Activated CD4-positive, alpha-beta T cell treated with anti-CD3 and anti-CD28 coated beads for 36 hours (primary cell): Measurements from ENCODE around the gene CBLB. TPM values are rescaled to one million over a fixed set of nuclear protein-coding genes. Genes with fewer than 3 reads are reported as not detected.

Source experiments
- ATAC-seq: fragments of 200-7000 bp; cut with Tn5 transposase; one replicate; pipeline ENCODE4 v1.10.0; 2021; ENCODE audit warnings: mild to moderate bottlenecking, moderate library complexity
- CTCF ChIA-PET: fragments of 350-600 bp; sonication (Branson Sonifier 250); formaldehyde crosslinking; loops from one replicate; lab custom pipeline; 2021; ENCODE audit warnings: antibody characterized with exemption; lab: Charles Lee
- POLR2A ChIA-PET: fragments of 350-600 bp; sonication (Branson Sonifier 250); formaldehyde crosslinking; loops from one replicate; lab custom pipeline; 2021; ENCODE audit warnings: antibody characterized with exemption, inconsistent platforms; lab: Charles Lee
- DNase-seq: peaks from one replicate; pipeline ENCODE4 v3.0.0-alpha.2; 2020
- H3K27ac Mint-ChIP-seq: one replicate; pipeline ENCODE4 v1.8.0; 2021; ENCODE audit warnings: mixed read lengths
- H3K27me3 Mint-ChIP-seq: one replicate; pipeline ENCODE4 v1.8.0; 2021; ENCODE audit warnings: mixed read lengths
- H3K36me3 Mint-ChIP-seq: one replicate; pipeline ENCODE4 v1.8.0; 2021; ENCODE audit warnings: low read depth, mixed read lengths
- H3K4me1 Mint-ChIP-seq: one replicate; pipeline ENCODE4 v1.8.0; 2021; ENCODE audit warnings: mixed read lengths
- H3K4me3 Mint-ChIP-seq: one replicate; pipeline ENCODE4 v1.8.0; 2021; ENCODE audit warnings: mild to moderate bottlenecking, moderate library complexity, mixed read lengths
- H3K9me3 Mint-ChIP-seq: one replicate; pipeline ENCODE4 v1.8.0; 2021; ENCODE audit warnings: low read depth, mixed read lengths
- intact Hi-C, 2 experiments: fragments of 100-400 bp; cut with DNase I in 1 of 2; cut with micrococcal nuclease in 1 of 2; formaldehyde crosslinking; loops; one replicate each; pipeline versions ENCODE4 v1.14.2 to v1.15.1; 2022 to 2024; cut with DNase I, micrococcal nuclease
- total RNA-seq, 2 experiments: library from RNA; stranded (reverse); gene quantifications; one replicate each; pipeline ENCODE4 v1.2.3, GENCODE V29; 2021

CBLB gene
- total RNA-seq, 2 experiments from 2014 or later: 112 to 163 TPM

- Mint-ChIP-seq H3K4me3 (peak overlapping the region; percentile 100), H3K27me3 (no peaks in the 10 kb centered on the region), H3K36me3 (peaks cover 35% of the 10 kb centered on the region), H3K4me1 (peaks cover 30% of the 10 kb centered on the region), H3K9me3 (no peaks in the 10 kb centered on the region), H3K27ac (peak overlapping the region; percentile 100)
- POLR2A ChIA-PET: interaction anchor here (0.5 to 2.8 kb wide), 7 partner anchors 33 to 345 kb away, joined by 3 to 9 read pairs (median 4); no protein-coding TSS in a partner anchor
- CTCF ChIA-PET: interaction anchor here (0.9 to 1.2 kb wide), 3 partner anchors 14 to 183 kb away, joined by 3 to 4 read pairs (median 3); no protein-coding TSS in a partner anchor
- no peak for DNase-seq
- ATAC-seq: no peak
- intact Hi-C loops: loop anchor here (1.0 to 5.0 kb wide), 17 partner anchors 97 to 738 kb away; partner anchors contain the start of gene ALCAM (in 1 of the 2)
These were observed 670 bp upstream of the CBLB start for GRCh38 chr3:105869531-105869833.

GRCh38 chr3:105868431-105868741 is 426 bp downstream of the CBLB start:
- intact Hi-C loops: loop anchor here (2.0 to 5.0 kb wide), 16 partner anchors 96 to 739 kb away; partner anchors contain the start of gene ALCAM (in 1 of the 2)
- H3K36me3 Mint-ChIP-seq: peaks cover 45% of the 10 kb centered on the region
- peak overlapping the region; percentile 100 for H3K27ac Mint-ChIP-seq
- DNase-seq: no peak
- ChIA-PET CTCF (interaction anchor here (0.7 to 1.8 kb wide), 6 partner anchors 15 to 185 kb away, joined by 3 to 8 read pairs (median 3); no protein-coding TSS in a partner anchor), POLR2A (interaction anchor here (0.5 to 2.8 kb wide), 9 partner anchors 31 to 739 kb away, joined by 3 to 9 read pairs (median 4); partner anchors contain the start of gene ALCAM)
- H3K27me3 Mint-ChIP-seq: no peaks in the 10 kb centered on the region
- H3K4me3 Mint-ChIP-seq: peak overlapping the region; percentile 100
- no peaks in the 10 kb centered on the region for H3K9me3 Mint-ChIP-seq
- peaks cover 40% of the 10 kb centered on the region for H3K4me1 Mint-ChIP-seq
- ATAC-seq: peak; percentile 0

- no peaks in the 10 kb centered on the region for H3K9me3 Mint-ChIP-seq
- ATAC-seq: no peak
- peak; percentile 26 for DNase-seq
- intact Hi-C loops: loop anchor here (2.0 to 5.0 kb wide), 18 partner anchors 31 to 739 kb away; partner anchors contain the start of gene ALCAM (in 1 of the 2)
- H3K27me3 Mint-ChIP-seq: no peaks in the 10 kb centered on the region
- H3K27ac Mint-ChIP-seq: peak overlapping the region; percentile 100
- H3K4me1 Mint-ChIP-seq: peaks cover 40% of the 10 kb centered on the region
- peaks cover 45% of the 10 kb centered on the region for H3K36me3 Mint-ChIP-seq
- ChIA-PET CTCF (interaction anchor here (0.6 to 1.8 kb wide), 6 partner anchors 20 to 184 kb away, joined by 3 to 8 read pairs (median 3); no protein-coding TSS in a partner anchor), POLR2A (interaction anchor here (0.5 to 2.8 kb wide), 11 partner anchors 10 to 500 kb away, joined by 3 to 9 read pairs (median 4); partner anchors contain the start of gene ALCAM)
- H3K4me3 Mint-ChIP-seq: peak overlapping the region; percentile 100
These were observed 941 bp downstream of the CBLB start for GRCh38 chr3:105867712-105868430.

- Mint-ChIP-seq H3K27me3 (no peaks in the 10 kb centered on the region), H3K4me3 (peak overlapping the region; percentile 100), H3K36me3 (peaks cover 45% of the 10 kb centered on the region), H3K4me1 (peaks cover 40% of the 10 kb centered on the region), H3K27ac (peak overlapping the region; percentile 100), H3K9me3 (no peaks in the 10 kb centered on the region)
- intact Hi-C loops: loop anchor here (1.0 to 5.0 kb wide), 16 partner anchors 30 to 740 kb away; partner anchors contain the start of gene ALCAM (in 1 of the 2)
- CTCF ChIA-PET: interaction anchor here (0.6 to 1.3 kb wide), 4 partner anchors 19 to 178 kb away, joined by 3 to 6 read pairs (median 3); no protein-coding TSS in a partner anchor
- POLR2A ChIA-PET: interaction anchor here (0.6 to 2.8 kb wide), 10 partner anchors 9 to 557 kb away, joined by 3 to 9 read pairs (median 4); partner anchors contain the start of gene ALCAM
- peak; percentile 11 for ATAC-seq
- DNase-seq: peak; percentile 32
These were observed 1.9 kb downstream of the CBLB start for GRCh38 chr3:105866656-105867653.

- H3K36me3 Mint-ChIP-seq: peaks cover 45% of the 10 kb centered on the region
- intact Hi-C loops: loop anchor here (1.0 to 5.0 kb wide), 16 partner anchors 29 to 741 kb away; partner anchors contain the start of gene ALCAM (in 1 of the 2)
- no peak for DNase-seq
- H3K4me1 Mint-ChIP-seq: peaks cover 40% of the 10 kb centered on the region
- no peak for ATAC-seq
- H3K4me3 Mint-ChIP-seq: peak overlapping the region; percentile 100
- ChIA-PET POLR2A (interaction anchor here (0.9 kb wide), 1 partner anchor 19 kb away, joined by 4 read pairs; no protein-coding TSS in a partner anchor), CTCF (interaction anchor here (0.8 kb wide), 1 partner anchor 177 kb away, joined by 3 read pairs; no protein-coding TSS in a partner anchor)
- peak overlapping the region; percentile 71 for H3K27ac Mint-ChIP-seq
- no peaks in the 10 kb centered on the region for H3K27me3 Mint-ChIP-seq
- H3K9me3 Mint-ChIP-seq: no peaks in the 10 kb centered on the region
These were observed 2.9 kb downstream of the CBLB start for GRCh38 chr3:105865867-105866350.

- no peak for DNase-seq
- no peaks in the 10 kb centered on the region for H3K9me3 Mint-ChIP-seq
- H3K4me3 Mint-ChIP-seq: peak overlapping the region; percentile 100
- no peaks in the 10 kb centered on the region for H3K27me3 Mint-ChIP-seq
- peaks cover 38% of the 10 kb centered on the region for H3K4me1 Mint-ChIP-seq
- intact Hi-C loops: loop anchor here (5.0 kb wide), 10 partner anchors 93 to 742 kb away; partner anchors contain the start of gene ALCAM (in 1 of the 2)
- H3K27ac Mint-ChIP-seq: peak overlapping the region; percentile 53
- no peak for ATAC-seq
- H3K36me3 Mint-ChIP-seq: peaks cover 49% of the 10 kb centered on the region
- POLR2A ChIA-PET: interaction anchor here (0.6 kb wide), 1 partner anchor 30 kb away, joined by 3 read pairs; no protein-coding TSS in a partner anchor
- CTCF ChIA-PET: interaction anchor here (1.1 kb wide), 1 partner anchor 182 kb away, joined by 3 read pairs; no protein-coding TSS in a partner anchor
These were observed 3.7 kb downstream of the CBLB start for GRCh38 chr3:105865016-105865623.

- H3K27me3 Mint-ChIP-seq: no peaks in the 10 kb centered on the region
- CTCF ChIA-PET: interaction anchor here (0.6 to 1.1 kb wide), 2 partner anchors 181 to 745 kb away, joined by 3 read pairs; no protein-coding TSS in a partner anchor
These were observed 4.6 kb downstream of the CBLB start for GRCh38 chr3:105864212-105864611.

GRCh38 chr3:105863608-105864007 is 5.2 kb downstream of the CBLB start:
- DNase-seq (no peak), ATAC-seq (no peak)
- intact Hi-C loops: no loop called here
- Mint-ChIP-seq H3K9me3 (no peaks in the 10 kb centered on the region), H3K36me3 (peaks cover 59% of the 10 kb centered on the region), H3K4me1 (peaks cover 40% of the 10 kb centered on the region), H3K4me3 (peak overlapping the region; percentile 100), H3K27ac (peak overlapping the region; percentile 69), H3K27me3 (no peaks in the 10 kb centered on the region)
- POLR2A ChIA-PET: interaction anchor here (1.0 to 1.6 kb wide), 2 partner anchors 12 to 26 kb away, joined by 3 to 6 read pairs; no protein-coding TSS in a partner anchor
- CTCF ChIA-PET: interaction anchor here (1.0 kb wide), 1 partner anchor 53 kb away, joined by 3 read pairs; no protein-coding TSS in a partner anchor

More at GRCh38 chr3:105864212-105864611, 4.6 kb downstream of the CBLB start:
- intact Hi-C loops: no loop called here
- no peak for ATAC-seq
- peaks cover 55% of the 10 kb centered on the region for H3K36me3 Mint-ChIP-seq
- peaks cover 35% of the 10 kb centered on the region for H3K4me1 Mint-ChIP-seq
- DNase-seq: no peak
- POLR2A ChIA-PET: interaction anchor here (0.6 to 1.6 kb wide), 3 partner anchors 12 to 29 kb away, joined by 3 to 6 read pairs (median 3); no protein-coding TSS in a partner anchor
- no peaks in the 10 kb centered on the region for H3K9me3 Mint-ChIP-seq
- peak overlapping the region; percentile 69 for H3K27ac Mint-ChIP-seq
- H3K4me3 Mint-ChIP-seq: peak overlapping the region; percentile 100

GRCh38 chr3:105862217-105862616 is 6.6 kb downstream of the CBLB start:
- H3K27me3 Mint-ChIP-seq: no peaks in the 10 kb centered on the region
- H3K9me3 Mint-ChIP-seq: no peaks in the 10 kb centered on the region
- CTCF ChIA-PET: interaction anchor here (0.6 to 1.8 kb wide), 5 partner anchors 19 to 731 kb away, joined by 3 to 4 read pairs (median 4); no protein-coding TSS in a partner anchor
- no peak overlapping the region for H3K27ac Mint-ChIP-seq
- POLR2A ChIA-PET: no interaction called here
- ATAC-seq: no peak
- H3K4me1 Mint-ChIP-seq: peaks cover 51% of the 10 kb centered on the region
- intact Hi-C loops: no loop called here
- H3K36me3 Mint-ChIP-seq: peaks cover 60% of the 10 kb centered on the region
- H3K4me3 Mint-ChIP-seq: no peak overlapping the region
- no peak for DNase-seq
